Fibroblast of lung (primary cell): ENCODE measurements around the gene XNDC1N.

Experiments used
- CTCF ChIP-seq, 2 donors: IDR thresholded peaks in 1 of 2; conservative IDR thresholded peaks in 1 of 2; 1 replicate in 1 of 2; 2 replicates in 1 of 2; pipeline ENCODE4 v1.5.1; 2011 to 2012; ENCODE audit warnings: low read length in 2 of 2, control low read depth in 1 of 2, inconsistent platforms in 1 of 2, low read depth in 1 of 2, mild to moderate bottlenecking in 1 of 2
- EZH2 ChIP-seq: IDR thresholded peaks from 2 replicates; pipeline ENCODE4 v1.5.1; 2012; ENCODE audit warnings: low read length, control low read depth, mild to moderate bottlenecking; ENCODE audit errors: missing control alignments

GRCh38 chr11:71955898-71956456, 27.6 kb upstream of the XNDC1N start:
- TF ChIP-seq CTCF (conservative IDR thresholded peaks at IDR 0.05 in 1 of 2, IDR thresholded peaks at IDR 0.05 in 1 of 2; ENCODE audit: low read depth in 1 of 2, low read length in 2 of 2), result no peak
- no peak for TF ChIP-seq EZH2
